Tibial artery (tissue), 4 donors: Measurements from ENCODE around the gene LRCH1.
A peak's percentile ranks its signal among the peaks of the same experiment; 100 is the strongest.

Source experiments
- DNase-seq, 2 donors: peaks; one replicate each; pipeline ENCODE4 v3.0.0-alpha.2; 2019
- H3K27ac ChIP-seq, 2 donors: fragments of 200-600 bp; sonication (generic) in 1 of 2; 1 replicate in 1 of 2; 2 replicates in 1 of 2; pipeline ENCODE4 v1.5.1; 2018 to 2019; ENCODE audit warnings: mild to moderate bottlenecking in 1 of 2
- H3K27me3 ChIP-seq, 2 donors: fragments of 200-600 bp; sonication (generic) in 1 of 2; one replicate each; pipeline versions ENCODE4 v1.5.1 to v1.6.0; 2016 to 2019
- H3K36me3 ChIP-seq, 3 donors: fragments of 200-600 bp; sonication (generic) in 2 of 3; one replicate each; pipeline ENCODE4 v1.5.1; 2016 to 2019; ENCODE audit warnings: mild to moderate bottlenecking in 2 of 3
- H3K4me1 ChIP-seq, 4 donors: fragments of 200-600 bp; sonication (generic) in 2 of 4; 1 replicate in 3 of 4; 2 replicates in 1 of 4; pipeline ENCODE4 v1.5.1; 2016 to 2019
- H3K4me3 ChIP-seq, 2 donors: fragments of 200-600 bp; sonication (generic) in 1 of 2; 1 replicate in 1 of 2; 2 replicates in 1 of 2; pipeline ENCODE4 v1.5.1; 2018 to 2019; ENCODE audit warnings: mild to moderate bottlenecking in 2 of 2
- H3K9me3 ChIP-seq, 3 donors: fragments of 200-600 bp; sonication (generic) in 1 of 3; one replicate each; pipeline ENCODE4 v1.5.1; 2016 to 2019
- intact Hi-C: fragments of 100-400 bp; cut with DNase I; formaldehyde crosslinking; loops from one replicate; pipeline ENCODE4 v1.15.0; 2023; ENCODE audit warnings: low total_unique reads
- TF ChIP-seq, protein P1 (sequence below), 2 experiments: fragments of 200-600 bp in 1 of 2; fragments of 450-650 bp in 1 of 2; IDR thresholded peaks; one replicate each; pipeline ENCODE4 v1.5.1; 2017 to 2019; ENCODE audit warnings: antibody characterized with exemption in 2 of 2, mild to moderate bottlenecking in 1 of 2, moderate library complexity in 1 of 2

The LRCH1 gene

GRCh38 chr13:46659413-46660065 is 106.6 kb downstream of the LRCH1 start:
- intact Hi-C loops = no loop called here
- H3K27me3 ChIP-seq = no peaks in the 10 kb centered on the region
- TF ChIP-seq, protein P1, sequence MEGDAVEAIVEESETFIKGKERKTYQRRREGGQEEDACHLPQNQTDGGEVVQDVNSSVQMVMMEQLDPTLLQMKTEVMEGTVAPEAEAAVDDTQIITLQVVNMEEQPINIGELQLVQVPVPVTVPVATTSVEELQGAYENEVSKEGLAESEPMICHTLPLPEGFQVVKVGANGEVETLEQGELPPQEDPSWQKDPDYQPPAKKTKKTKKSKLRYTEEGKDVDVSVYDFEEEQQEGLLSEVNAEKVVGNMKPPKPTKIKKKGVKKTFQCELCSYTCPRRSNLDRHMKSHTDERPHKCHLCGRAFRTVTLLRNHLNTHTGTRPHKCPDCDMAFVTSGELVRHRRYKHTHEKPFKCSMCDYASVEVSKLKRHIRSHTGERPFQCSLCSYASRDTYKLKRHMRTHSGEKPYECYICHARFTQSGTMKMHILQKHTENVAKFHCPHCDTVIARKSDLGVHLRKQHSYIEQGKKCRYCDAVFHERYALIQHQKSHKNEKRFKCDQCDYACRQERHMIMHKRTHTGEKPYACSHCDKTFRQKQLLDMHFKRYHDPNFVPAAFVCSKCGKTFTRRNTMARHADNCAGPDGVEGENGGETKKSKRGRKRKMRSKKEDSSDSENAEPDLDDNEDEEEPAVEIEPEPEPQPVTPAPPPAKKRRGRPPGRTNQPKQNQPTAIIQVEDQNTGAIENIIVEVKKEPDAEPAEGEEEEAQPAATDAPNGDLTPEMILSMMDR (IDR thresholded peaks at IDR 0.05) = no peak
- peaks cover 0 to 70% (median 38%) of the 10 kb centered on the region in 4 donors for H3K4me1 ChIP-seq
- peak overlapping the region; percentile 15 to 24 for H3K27ac ChIP-seq
- no peaks in the 10 kb centered on the region for H3K9me3 ChIP-seq
- H3K4me3 ChIP-seq = no peak overlapping the region
- DNase-seq = no peak
- no peaks in the 10 kb centered on the region for H3K36me3 ChIP-seq

GRCh38 chr13:46660416-46660815 is 107.4 kb downstream of the LRCH1 start:
- intact Hi-C loops = no loop called here
- Histone ChIP-seq H3K4me1 (peaks cover 0 to 65% (median 35%) of the 10 kb centered on the region in 4 donors), H3K27me3 (no peaks in the 10 kb centered on the region), H3K9me3 (no peaks in the 10 kb centered on the region), H3K4me3 (no peak overlapping the region), H3K36me3 (no peaks in the 10 kb centered on the region), H3K27ac (peak overlapping the region in 1 of 2 donors; percentile 10)
- TF ChIP-seq, protein P1 (IDR thresholded peaks at IDR 0.05) = no peak
- no peak for DNase-seq

GRCh38 chr13:46660857-46661256 is 107.9 kb downstream of the LRCH1 start:
- intact Hi-C loops = no loop called here
- TF ChIP-seq, protein P1 (IDR thresholded peaks at IDR 0.05) = no peak
- peak overlapping the region in 1 of 2 donors; percentile 10 for H3K27ac ChIP-seq
- no peaks in the 10 kb centered on the region for H3K27me3 ChIP-seq
- H3K9me3 ChIP-seq = no peaks in the 10 kb centered on the region
- peaks cover 0 to 65% (median 37%) of the 10 kb centered on the region in 4 donors for H3K4me1 ChIP-seq
- H3K4me3 ChIP-seq = no peak overlapping the region
- no peaks in the 10 kb centered on the region for H3K36me3 ChIP-seq
- DNase-seq = no peak

GRCh38 chr13:46662690-46663089 is 109.7 kb downstream of the LRCH1 start:
- Histone ChIP-seq H3K36me3 (no peaks in the 10 kb centered on the region), H3K9me3 (no peaks in the 10 kb centered on the region), H3K27ac (no peak overlapping the region), H3K27me3 (no peaks in the 10 kb centered on the region), H3K4me3 (no peak overlapping the region), H3K4me1 (peaks cover 0 to 67% (median 43%) of the 10 kb centered on the region in 4 donors)
- DNase-seq = no peak
- TF ChIP-seq, protein P1 (IDR thresholded peaks at IDR 0.05) = no peak
- intact Hi-C loops = no loop called here

- Histone ChIP-seq H3K27ac (no peak overlapping the region), H3K4me3 (no peak overlapping the region), H3K4me1 (peaks cover 0 to 67% (median 46%) of the 10 kb centered on the region in 4 donors), H3K36me3 (no peaks in the 10 kb centered on the region), H3K9me3 (no peaks in the 10 kb centered on the region), H3K27me3 (no peaks in the 10 kb centered on the region)
- DNase-seq = no peak
- TF ChIP-seq, protein P1 (IDR thresholded peaks at IDR 0.05) = no peak
- intact Hi-C loops = no loop called here
These were observed 110.5 kb downstream of the LRCH1 start for GRCh38 chr13:46663206-46664037.
